K562 (cell line): ENCODE measurements around the gene PLXNB1. TPM values are rescaled to one million over a fixed set of nuclear protein-coding genes. Genes with fewer than 3 reads are reported as not detected.

Experiments used
- BRD9 ChIP-seq: fragments of 450-650 bp; IDR thresholded peaks from 2 replicates; pipeline ENCODE4 v1.6.1; 2018; ENCODE audit warnings: low read depth; ENCODE audit not compliant: partially characterized antibody
- CAMTA2 ChIP-seq: fragments of 250-450 bp; sonication (Bioruptor Pico); conservative IDR thresholded peaks from 2 replicates; pipeline ENCODE4 v1.5.1; 2022
- CC2D1A ChIP-seq: fragments of 450-650 bp; IDR thresholded peaks from 2 replicates; pipeline ENCODE4 v1.6.1; 2017; ENCODE audit warnings: mild to moderate bottlenecking
- ELF1 ChIP-seq: fragments of 200-800 bp; sonication (Bioruptor generic); IDR thresholded peaks from 2 replicates; pipeline ENCODE4 v1.6.1; 2016; ENCODE audit warnings: missing genetic modification characterization, missing compliant biosample characterization
- FOS ChIP-seq: IDR thresholded peaks from 3 replicates; pipeline ENCODE4 v1.6.1; 2011; ENCODE audit not compliant: insufficient read length; ENCODE audit errors: extremely low read depth
- POLR2AphosphoS5 ChIP-seq: IDR thresholded peaks from 2 replicates; pipeline ENCODE4 v1.6.1; 2011; ENCODE audit warnings: mild to moderate bottlenecking, low read depth, low read length, moderate library complexity; ENCODE audit not compliant: control insufficient read depth, insufficient read depth
- SAFB ChIP-seq: fragments of 200-400 bp; formaldehyde crosslinking; IDR thresholded peaks from 2 replicates; pipeline ENCODE4 v1.6.1; 2017; ENCODE audit warnings: low read depth, low read length, borderline replicate concordance
- SMAD4 ChIP-seq: fragments of 250-450 bp; sonication (Bioruptor Pico); conservative IDR thresholded peaks from 2 replicates; pipeline ENCODE4 v1.8.0; 2021; ENCODE audit warnings: inconsistent platforms, mild to moderate bottlenecking, moderate library complexity
- ZKSCAN8 ChIP-seq: fragments of 200-800 bp; sonication (Bioruptor generic); IDR thresholded peaks from 2 replicates; pipeline ENCODE4 v1.6.1; 2016; ENCODE audit warnings: missing genetic modification characterization, missing compliant biosample characterization
- ZNF175 ChIP-seq: fragments of 200-800 bp; sonication (Bioruptor generic); IDR thresholded peaks from 2 replicates; pipeline ENCODE4 v1.6.1; 2016; ENCODE audit warnings: low read depth, mild to moderate bottlenecking, missing genetic modification characterization, missing compliant biosample characterization
- ZNF830 ChIP-seq: fragments of 250-450 bp; sonication (Bioruptor Pico); IDR thresholded peaks from 2 replicates; pipeline ENCODE4 v1.5.0; 2021; ENCODE audit warnings: mild to moderate bottlenecking
- polyA plus RNA-seq, 8 experiments: library from polyadenylated mRNA; depleted of rRNA in 4 of 8; stranded (reverse) in 5 of 8; unstranded in 3 of 8; fragments of >200 nt; fragmentation: Nextera tagmentation in 2 of 8; fragmentation: Illumina TruSeq in 1 of 8; extraction: Ambion mirVana in 2 of 8; extraction: Trizol in 1 of 8; gene quantifications; 2 replicates each; pipeline versions ENCODE4 v1.2.1 to v1.2.3, GENCODE V29; 2011 to 2014; ENCODE audit warnings: inconsistent platforms in 1 of 8, missing spikeins in 1 of 8
- total RNA-seq, 7 experiments: library from RNA; depleted of rRNA in 6 of 7; stranded (reverse); fragments of >200 nt in 6 of 7; fragmentation: Illumina TruSeq in 2 of 7; extraction: Trizol in 2 of 7; gene quantifications; 2 replicates each; pipeline versions ENCODE4 v1.2.1 to v1.2.3, GENCODE V29; 2011 to 2021; ENCODE audit warnings: low replicate concordance in 1 of 7
- TF ChIP-seq, protein P1 (sequence below): sonication (generic); formaldehyde crosslinking; IDR thresholded peaks from 2 replicates; pipeline ENCODE4 v1.8.0; 2023; ENCODE audit warnings: mild to moderate bottlenecking, missing genetic modification reagents
- TF ChIP-seq, protein P2 (sequence below): fragments of 200-400 bp; formaldehyde crosslinking; IDR thresholded peaks from 2 replicates; pipeline ENCODE4 v1.6.1; 2017; ENCODE audit warnings: mild to moderate bottlenecking, low read depth, low read length, moderate library complexity
- TF ChIP-seq, protein P3 (sequence below): fragments of 250-450 bp; sonication (Bioruptor Pico); IDR thresholded peaks from 2 replicates; pipeline ENCODE4 v1.8.0; 2022; ENCODE audit warnings: inconsistent platforms, mild to moderate bottlenecking, moderate library complexity, borderline replicate concordance
- TF ChIP-seq, protein P4 (sequence below): sonication (generic); formaldehyde crosslinking; IDR thresholded peaks from 2 replicates; pipeline ENCODE4 v1.8.1; 2023; ENCODE audit warnings: missing genetic modification reagents, mild to moderate bottlenecking, borderline replicate concordance

PLXNB1 gene
- total and polyA plus RNA-seq, 9 of the 15 experiments (the other 6 are each of a cell fraction or from before 2014, with no cell fraction given) = 0.17 to 17.4 (median 6.0) TPM

DNA sequence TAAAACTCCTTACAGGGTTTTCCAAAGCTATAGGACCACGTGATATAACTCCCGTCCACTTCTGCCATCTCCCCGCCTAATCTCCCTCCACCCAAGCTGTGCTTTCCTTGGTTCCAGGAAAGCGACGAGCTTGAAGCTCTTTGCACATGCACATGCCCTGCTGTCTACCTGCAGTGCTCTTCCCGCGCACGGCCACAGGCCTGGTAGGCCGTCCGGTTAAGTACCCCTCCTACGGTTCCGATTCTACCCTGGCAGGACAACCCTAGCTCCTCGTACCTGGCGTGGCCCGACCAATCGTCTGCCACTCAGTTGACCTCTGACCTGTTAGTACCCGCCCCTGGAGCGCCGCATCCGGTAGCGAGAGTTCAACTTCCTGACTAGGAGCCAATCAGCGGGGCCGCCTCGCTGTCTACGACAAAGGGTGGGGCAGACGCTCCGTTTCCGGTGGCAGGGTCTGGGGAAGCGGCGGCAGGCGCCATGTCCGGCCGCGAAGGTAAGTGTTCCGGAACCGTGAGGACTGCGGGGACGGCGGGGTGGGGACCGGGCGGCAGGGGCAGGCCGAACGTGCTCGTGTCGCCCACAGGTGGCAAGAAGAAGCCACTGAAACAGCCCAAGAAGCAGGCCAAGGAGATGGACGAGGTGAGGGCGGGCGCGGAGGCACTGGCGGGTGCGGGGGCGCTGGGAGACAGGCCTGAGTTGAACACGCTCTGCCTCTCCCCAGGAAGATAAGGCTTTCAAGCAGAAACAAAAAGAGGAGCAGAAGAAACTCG lies 10.1 kb upstream of the PLXNB1 start, which contains the start of the genes CCDC51 and TMA7 (continued):
- TF ChIP-seq, protein P1, sequence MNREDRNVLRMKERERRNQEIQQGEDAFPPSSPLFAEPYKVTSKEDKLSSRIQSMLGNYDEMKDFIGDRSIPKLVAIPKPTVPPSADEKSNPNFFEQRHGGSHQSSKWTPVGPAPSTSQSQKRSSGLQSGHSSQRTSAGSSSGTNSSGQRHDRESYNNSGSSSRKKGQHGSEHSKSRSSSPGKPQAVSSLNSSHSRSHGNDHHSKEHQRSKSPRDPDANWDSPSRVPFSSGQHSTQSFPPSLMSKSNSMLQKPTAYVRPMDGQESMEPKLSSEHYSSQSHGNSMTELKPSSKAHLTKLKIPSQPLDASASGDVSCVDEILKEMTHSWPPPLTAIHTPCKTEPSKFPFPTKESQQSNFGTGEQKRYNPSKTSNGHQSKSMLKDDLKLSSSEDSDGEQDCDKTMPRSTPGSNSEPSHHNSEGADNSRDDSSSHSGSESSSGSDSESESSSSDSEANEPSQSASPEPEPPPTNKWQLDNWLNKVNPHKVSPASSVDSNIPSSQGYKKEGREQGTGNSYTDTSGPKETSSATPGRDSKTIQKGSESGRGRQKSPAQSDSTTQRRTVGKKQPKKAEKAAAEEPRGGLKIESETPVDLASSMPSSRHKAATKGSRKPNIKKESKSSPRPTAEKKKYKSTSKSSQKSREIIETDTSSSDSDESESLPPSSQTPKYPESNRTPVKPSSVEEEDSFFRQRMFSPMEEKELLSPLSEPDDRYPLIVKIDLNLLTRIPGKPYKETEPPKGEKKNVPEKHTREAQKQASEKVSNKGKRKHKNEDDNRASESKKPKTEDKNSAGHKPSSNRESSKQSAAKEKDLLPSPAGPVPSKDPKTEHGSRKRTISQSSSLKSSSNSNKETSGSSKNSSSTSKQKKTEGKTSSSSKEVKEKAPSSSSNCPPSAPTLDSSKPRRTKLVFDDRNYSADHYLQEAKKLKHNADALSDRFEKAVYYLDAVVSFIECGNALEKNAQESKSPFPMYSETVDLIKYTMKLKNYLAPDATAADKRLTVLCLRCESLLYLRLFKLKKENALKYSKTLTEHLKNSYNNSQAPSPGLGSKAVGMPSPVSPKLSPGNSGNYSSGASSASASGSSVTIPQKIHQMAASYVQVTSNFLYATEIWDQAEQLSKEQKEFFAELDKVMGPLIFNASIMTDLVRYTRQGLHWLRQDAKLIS (CRISPR knock-in tag) = no peak
- TF ChIP-seq, protein P2, sequence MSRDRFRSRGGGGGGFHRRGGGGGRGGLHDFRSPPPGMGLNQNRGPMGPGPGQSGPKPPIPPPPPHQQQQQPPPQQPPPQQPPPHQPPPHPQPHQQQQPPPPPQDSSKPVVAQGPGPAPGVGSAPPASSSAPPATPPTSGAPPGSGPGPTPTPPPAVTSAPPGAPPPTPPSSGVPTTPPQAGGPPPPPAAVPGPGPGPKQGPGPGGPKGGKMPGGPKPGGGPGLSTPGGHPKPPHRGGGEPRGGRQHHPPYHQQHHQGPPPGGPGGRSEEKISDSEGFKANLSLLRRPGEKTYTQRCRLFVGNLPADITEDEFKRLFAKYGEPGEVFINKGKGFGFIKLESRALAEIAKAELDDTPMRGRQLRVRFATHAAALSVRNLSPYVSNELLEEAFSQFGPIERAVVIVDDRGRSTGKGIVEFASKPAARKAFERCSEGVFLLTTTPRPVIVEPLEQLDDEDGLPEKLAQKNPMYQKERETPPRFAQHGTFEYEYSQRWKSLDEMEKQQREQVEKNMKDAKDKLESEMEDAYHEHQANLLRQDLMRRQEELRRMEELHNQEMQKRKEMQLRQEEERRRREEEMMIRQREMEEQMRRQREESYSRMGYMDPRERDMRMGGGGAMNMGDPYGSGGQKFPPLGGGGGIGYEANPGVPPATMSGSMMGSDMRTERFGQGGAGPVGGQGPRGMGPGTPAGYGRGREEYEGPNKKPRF = no peak
- TF ChIP-seq ZNF830 (no peak), SAFB (no peak), FOS (peak; percentile 65), POLR2AphosphoS5 (peak; percentile 67), ZNF175 (CRISPR knock-in tag) (no peak), ZKSCAN8 (no peak), CC2D1A (no peak), ELF1 (tag) (peak; percentile 92), SMAD4 (peak; percentile 58), CAMTA2 (no peak), BRD9 (no peak)
- TF ChIP-seq, protein P3, sequence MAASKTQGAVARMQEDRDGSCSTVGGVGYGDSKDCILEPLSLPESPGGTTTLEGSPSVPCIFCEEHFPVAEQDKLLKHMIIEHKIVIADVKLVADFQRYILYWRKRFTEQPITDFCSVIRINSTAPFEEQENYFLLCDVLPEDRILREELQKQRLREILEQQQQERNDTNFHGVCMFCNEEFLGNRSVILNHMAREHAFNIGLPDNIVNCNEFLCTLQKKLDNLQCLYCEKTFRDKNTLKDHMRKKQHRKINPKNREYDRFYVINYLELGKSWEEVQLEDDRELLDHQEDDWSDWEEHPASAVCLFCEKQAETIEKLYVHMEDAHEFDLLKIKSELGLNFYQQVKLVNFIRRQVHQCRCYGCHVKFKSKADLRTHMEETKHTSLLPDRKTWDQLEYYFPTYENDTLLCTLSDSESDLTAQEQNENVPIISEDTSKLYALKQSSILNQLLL (CRISPR knock-in tag) = no peak
- TF ChIP-seq, protein P4, sequence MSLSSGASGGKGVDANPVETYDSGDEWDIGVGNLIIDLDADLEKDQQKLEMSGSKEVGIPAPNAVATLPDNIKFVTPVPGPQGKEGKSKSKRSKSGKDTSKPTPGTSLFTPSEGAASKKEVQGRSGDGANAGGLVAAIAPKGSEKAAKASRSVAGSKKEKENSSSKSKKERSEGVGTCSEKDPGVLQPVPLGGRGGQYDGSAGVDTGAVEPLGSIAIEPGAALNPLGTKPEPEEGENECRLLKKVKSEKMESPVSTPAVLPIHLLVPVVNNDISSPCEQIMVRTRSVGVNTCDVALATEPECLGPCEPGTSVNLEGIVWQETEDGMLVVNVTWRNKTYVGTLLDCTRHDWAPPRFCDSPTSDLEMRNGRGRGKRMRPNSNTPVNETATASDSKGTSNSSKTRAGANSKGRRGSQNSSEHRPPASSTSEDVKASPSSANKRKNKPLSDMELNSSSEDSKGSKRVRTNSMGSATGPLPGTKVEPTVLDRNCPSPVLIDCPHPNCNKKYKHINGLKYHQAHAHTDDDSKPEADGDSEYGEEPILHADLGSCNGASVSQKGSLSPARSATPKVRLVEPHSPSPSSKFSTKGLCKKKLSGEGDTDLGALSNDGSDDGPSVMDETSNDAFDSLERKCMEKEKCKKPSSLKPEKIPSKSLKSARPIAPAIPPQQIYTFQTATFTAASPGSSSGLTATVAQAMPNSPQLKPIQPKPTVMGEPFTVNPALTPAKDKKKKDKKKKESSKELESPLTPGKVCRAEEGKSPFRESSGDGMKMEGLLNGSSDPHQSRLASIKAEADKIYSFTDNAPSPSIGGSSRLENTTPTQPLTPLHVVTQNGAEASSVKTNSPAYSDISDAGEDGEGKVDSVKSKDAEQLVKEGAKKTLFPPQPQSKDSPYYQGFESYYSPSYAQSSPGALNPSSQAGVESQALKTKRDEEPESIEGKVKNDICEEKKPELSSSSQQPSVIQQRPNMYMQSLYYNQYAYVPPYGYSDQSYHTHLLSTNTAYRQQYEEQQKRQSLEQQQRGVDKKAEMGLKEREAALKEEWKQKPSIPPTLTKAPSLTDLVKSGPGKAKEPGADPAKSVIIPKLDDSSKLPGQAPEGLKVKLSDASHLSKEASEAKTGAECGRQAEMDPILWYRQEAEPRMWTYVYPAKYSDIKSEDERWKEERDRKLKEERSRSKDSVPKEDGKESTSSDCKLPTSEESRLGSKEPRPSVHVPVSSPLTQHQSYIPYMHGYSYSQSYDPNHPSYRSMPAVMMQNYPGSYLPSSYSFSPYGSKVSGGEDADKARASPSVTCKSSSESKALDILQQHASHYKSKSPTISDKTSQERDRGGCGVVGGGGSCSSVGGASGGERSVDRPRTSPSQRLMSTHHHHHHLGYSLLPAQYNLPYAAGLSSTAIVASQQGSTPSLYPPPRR (CRISPR knock-in tag) = no peak
